NCI-H1092 treated with DMSO at 0.1 percent for 48 hours (cell line): Measurements from ENCODE around the gene GCK.

Experiments
- DNase-seq: peaks from one replicate; lab custom pipeline; 2025; lab: John Stamatoyannopoulos, UW

The GCK gene

GRCh38 chr7:44189286-44189992, at the start of gene GCK:
GCK (minus strand) TSS chr7:44189439; CDS start chr7:44188953, 486 bp downstream.
- peak; percentile 84 for DNase-seq

DNA sequence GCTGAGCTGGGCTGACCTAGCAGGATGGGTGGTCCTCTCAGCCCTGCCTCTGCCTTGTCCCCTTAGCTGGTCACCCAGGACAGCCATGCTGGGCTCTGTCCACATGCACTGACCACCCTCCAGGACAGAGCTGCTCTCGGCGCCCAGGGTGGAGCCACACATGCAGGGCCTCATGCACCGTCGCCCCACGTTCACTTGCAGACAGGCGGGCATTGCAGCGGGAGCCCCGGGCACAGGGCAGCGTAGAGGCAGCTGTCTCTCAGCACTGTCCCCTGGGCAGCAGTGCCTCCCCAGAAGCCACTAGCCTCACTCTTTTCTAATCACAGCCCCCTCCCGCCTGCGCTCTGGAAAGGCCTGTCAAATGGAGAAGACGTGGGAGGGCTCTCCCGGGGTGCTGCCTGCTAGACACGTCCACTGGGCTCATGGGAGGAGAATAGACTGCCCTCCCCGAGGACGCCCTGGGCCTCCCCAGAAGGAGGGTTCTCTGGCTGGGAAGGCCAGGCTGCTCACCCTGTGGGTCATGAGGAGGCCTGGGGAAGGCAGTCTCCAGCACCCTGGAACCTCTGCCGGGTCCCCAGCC, 49.0 kb upstream of the GCK start:
- DNase-seq: no peak

DNA sequence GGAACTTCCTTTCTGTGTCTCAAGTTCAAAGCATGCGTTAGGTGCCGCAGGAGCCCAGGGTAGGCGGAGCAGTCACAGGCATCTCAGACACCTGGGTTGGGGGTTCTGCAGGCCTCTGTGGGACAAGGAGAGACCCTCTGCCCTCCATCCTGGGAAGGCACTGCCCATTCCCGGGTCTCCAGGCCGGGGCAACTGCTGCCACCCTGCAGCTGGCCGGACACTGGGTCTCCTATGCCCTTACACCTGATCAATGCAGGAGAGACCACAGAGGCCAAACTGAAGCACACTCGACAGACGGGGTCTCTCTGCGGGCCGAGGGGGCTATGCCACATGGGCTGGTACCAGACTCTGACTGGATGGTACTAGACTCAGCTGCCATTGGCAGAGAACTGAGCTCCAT, 48.5 kb upstream of the GCK start:
- no peak for DNase-seq

DNA sequence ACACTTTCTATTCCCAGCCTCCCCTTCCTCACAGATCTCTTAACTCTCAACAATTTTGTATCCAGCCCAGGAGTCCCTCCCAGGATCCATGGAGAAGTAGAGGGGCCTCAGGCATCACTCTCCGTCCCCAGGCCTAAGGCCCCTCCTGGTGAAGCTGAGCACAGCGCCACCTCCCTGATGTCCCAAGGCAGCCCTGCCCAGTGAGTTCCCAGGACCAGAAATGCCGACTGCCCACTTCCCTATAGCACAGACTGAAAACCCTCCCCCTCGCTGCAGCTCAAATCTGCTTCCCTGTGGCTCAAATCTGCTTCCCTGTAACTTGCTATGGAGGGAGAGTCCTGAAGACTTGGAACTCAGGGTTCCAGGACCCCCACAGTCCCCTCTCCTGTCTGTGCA, 47.1 kb upstream of the GCK start:
- DNase-seq: no peak

- DNase-seq: peak; percentile 13
These were observed 46.5 kb upstream of the GCK start for GRCh38 chr7:44235582-44236332.

DNA sequence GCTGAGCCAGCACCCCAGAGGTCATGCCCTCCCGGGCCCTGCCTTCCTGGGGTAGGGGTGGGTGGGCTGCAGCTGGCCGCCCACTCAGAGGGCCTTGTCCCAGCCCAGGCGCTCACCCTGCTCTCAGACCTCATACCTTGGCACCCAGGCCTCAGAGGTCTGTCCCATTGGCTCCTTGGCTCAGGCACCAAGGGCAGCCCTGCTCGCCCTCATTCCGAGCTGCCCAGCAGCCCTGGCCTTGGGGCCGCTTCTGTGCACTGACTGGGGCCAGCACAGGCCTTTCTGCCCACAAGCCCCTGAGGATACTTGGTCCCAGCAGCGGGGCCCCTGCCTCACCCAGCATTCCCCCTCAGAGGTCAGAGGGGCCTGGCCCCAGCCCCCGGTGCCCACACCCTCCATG, 45.8 kb upstream of the GCK start:
- DNase-seq: no peak

- DNase-seq: no peak
These were observed 43.9 kb upstream of the GCK start for GRCh38 chr7:44232901-44233715.

GRCh38 chr7:44232396-44232795, 43.2 kb upstream of the GCK start:
- no peak for DNase-seq

- DNase-seq: no peak
These were observed 41.8 kb upstream of the GCK start for GRCh38 chr7:44231088-44231487.

GRCh38 chr7:44230286-44230685, 41.0 kb upstream of the GCK start:
- DNase-seq: no peak

GRCh38 chr7:44229546-44230105, 40.4 kb upstream of the GCK start:
- no peak for DNase-seq

GRCh38 chr7:44228571-44229350, 39.5 kb upstream of the GCK start:
- no peak for DNase-seq

DNA sequence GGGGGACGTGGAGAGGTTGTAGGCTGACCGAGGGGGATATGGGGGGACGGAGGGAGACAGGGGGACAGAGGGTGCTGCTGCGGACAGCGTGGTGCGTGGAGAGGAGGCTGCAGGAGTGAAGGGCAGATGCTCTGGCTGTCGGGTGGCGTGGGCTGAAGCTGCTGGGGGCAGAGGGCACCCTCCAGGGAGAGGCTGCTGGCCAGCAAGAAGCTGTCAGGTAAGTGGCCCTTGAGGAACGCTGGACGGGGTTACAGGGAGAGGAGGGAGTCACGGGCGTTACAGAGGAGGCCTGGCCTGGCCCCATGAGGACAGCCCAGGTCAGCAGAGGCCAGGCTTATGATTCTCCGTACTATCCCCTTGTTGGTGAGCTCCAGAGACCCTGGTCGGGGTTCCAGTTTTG, 38.7 kb upstream of the GCK start:
- DNase-seq: no peak

- no peak for DNase-seq
These were observed 37.1 kb upstream of the GCK start for GRCh38 chr7:44226396-44226753.

GRCh38 chr7:44225566-44226395, 36.5 kb upstream of the GCK start:
- DNase-seq: no peak

GRCh38 chr7:44224974-44225565, 35.8 kb upstream of the GCK start:
- no peak for DNase-seq

DNA sequence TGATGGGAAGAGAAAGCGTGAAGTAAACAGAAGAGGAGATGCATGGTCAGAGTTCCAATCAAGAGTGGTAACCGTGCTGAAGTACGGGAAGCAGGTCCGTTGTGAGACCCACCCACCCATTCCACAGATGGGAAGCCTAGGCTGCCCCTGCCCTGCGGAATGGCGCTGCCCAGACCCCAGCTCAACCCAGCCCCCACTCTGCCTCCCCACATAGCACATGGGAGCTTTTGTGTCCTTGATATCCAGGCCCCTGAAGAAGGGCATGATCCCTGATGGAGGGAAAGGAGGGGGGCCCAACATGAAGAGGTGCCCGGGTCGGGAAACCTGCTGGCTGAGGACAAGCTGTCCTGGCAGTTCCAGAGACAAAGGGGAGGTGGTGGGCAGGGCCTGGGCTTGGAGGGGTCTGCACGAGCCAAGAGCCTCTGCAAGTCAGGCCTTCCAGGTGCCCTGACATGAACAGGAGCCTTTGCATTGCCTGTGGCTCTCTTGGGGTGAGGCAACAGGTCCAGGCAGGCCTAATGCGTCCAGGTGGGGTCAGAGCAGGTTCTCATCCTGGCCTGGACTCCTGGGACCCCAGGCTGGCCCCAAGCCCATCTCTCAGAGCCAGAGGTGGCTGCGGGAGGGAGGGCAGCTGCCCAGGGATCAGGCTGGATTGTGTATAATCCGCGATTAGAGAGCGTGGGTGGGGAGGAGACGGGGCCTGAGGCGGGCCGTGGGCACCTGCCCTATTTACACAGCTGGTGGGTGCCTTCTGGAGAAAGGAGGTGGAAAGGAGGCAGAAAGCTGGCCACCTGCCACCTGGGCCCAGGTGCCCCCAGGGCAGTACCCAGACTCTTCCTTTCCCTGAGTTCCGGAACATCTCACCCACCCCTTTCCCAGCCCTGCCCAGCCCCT, 35.1 kb upstream of the GCK start:
- peak; percentile 42 for DNase-seq

DNA sequence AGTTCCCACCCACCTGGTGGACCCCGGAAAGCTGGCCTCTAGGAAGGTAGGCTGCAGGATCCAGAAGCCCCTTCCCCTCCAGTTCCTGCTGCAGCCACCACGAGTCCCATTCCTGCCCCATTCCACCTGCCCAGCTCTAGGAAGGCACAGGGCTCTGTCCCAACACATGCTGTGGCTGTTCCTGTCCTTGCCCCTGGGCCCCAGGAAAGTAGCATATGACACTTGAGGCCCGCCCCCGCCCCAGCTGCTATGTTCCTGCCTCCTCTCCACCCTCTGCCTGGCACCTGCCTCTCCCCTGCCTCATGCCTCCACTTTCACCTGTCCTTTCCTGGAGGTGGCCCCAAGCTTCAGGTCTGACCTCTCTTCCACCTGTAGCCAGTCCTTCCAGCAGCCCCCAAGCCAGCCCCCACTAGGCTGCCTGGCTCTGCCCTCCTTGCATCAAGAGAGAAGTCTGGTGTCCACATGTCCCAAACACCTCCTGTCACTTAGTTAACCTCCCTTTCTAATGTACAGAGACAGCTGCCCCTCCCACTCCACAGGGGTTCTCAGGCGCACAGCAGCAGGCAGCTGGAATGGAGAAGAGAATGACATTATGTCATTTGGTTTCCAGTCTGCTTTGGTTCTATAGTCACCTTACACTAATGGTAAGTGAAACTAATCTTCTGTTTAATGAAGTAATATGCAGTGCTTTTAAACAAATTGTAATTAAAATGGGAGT, 34.3 kb upstream of the GCK start:
- DNase-seq: peak; percentile 13
